GM13977 (cell line): ENCODE data around the gene FABP1.

Experiments used
- DNase-seq: peaks from one replicate; pipeline ENCODE4 v3.0.0; 2012; ENCODE audit warnings: low spot score
- CTCF ChIP-seq: IDR thresholded peaks from 2 replicates; pipeline ENCODE4 v1.5.1; 2012; ENCODE audit warnings: mild to moderate bottlenecking, control low read depth; ENCODE audit not compliant: insufficient read depth; ENCODE audit errors: extremely low read depth, missing control alignments
- in situ Hi-C: fragments of 300-500 bp; cut with MboI; formaldehyde crosslinking; loops from one replicate; pipeline ENCODE4 v1.12.0; 2022; ENCODE audit warnings: low sequenced_read_pairs, low pct_unique_long_range_greater_than_20kb, mixed read lengths, inconsistent platforms; ENCODE audit not compliant: unreplicated experiment

FABP1 gene

DNA sequence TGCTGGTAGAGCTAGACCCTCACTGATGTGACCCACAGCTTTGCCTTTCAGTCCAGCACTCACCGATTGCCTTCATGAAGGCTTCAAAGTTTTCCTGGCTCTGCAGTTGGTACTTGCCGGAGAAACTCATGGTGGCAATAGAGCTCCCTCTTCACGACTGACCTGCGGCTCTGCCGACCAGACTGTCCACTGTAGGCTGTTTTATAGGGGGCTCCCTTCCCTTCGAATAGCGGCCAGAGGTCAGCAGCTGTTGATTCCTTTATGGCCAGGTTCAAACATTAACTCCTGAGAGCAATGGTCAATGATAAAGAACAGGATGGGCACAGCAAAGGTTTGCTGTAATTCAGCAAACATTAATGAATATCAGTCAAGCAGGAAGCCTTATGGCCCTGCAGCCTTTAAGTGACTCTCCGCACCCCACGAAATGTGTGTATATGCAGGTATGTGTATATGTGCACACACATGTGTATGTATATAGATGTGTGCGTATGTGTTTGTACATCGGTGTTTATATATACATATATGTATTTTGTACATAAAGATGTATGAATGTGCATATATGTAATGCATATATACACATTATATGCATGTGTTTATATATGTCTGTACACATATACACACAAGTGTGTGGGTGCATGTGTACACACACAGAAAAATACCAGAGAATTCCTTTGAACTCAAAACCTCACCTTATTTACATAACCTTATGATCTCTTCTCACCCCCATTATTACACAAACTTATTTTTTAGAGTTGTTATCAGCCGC, at the start of gene FABP1:
Gene FABP1, minus strand, starts transcription at position 175 of the 766 bp plus-strand sequence. Its CDS starts 45 bp downstream, at position 130.
- in situ Hi-C loops = no loop called here
- DNase-seq = no peak
- TF ChIP-seq CTCF = no peak

DNA sequence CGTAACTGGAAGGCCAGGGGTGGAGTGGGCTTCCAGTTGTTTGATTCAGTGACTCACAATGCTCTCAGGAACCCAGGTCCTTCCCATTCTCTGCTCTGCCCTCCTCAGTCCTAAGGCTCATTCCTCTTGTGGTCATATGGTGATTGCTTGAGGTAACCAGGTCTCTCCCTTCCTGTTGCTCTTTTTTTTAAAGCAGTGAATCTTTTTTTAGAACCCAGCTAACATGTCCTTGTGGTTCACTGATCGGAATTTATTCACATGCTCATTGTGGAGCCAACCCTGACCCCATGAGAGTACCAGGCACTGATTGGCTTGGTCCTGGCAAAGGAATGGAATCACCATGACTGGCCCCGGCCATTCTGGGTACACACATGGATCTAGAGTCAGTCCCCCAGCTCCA, 49.7 kb upstream of the FABP1 start:
- TF ChIP-seq CTCF = no peak
- in situ Hi-C loops = no loop called here
- DNase-seq = no peak

- in situ Hi-C loops = no loop called here
- DNase-seq = no peak
- TF ChIP-seq CTCF = no peak
These were observed 48.6 kb upstream of the FABP1 start for GRCh38 chr2:88176352-88176984.

DNA sequence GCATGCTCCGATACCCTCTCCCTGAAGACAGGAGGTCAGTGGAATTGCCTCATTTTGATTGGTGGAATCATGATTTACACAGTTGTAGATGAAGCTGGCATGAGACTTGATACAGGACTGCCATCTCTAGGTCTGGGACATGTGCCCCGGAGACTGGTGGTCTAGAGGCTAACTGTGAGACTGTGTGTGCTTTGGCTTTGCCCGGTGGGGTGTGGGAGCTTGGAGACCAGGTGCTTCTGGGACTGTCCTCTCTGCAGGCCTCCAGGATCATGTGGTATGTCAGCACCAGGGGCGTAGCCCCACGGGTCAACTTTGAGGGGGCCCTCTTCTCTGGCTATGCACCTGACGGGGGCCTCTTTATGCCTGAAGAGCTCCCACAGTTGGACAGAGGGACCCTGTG, 45.0 kb upstream of the FABP1 start:
- no peak for TF ChIP-seq CTCF
- DNase-seq = no peak
- in situ Hi-C loops = no loop called here

DNA sequence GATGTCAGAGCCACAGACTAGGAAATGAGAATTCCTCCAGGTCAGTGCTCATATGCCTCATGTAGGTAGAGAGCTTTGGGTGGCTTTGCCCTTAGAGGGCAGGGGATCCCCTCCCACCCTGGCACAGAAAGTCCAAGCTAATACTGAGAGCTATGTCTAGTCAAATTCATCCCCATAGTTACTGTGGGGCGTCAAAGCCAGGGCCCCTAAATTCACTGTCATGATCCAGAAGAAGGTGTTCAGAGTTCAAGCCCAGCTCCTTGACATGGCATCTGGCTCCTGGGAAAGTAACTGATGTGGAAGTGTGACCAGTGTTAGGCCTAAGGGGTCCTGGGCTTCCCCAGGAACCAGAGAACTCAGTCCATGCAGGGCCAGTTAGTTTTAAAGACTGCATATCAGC, 44.1 kb upstream of the FABP1 start:
- DNase-seq = no peak
- in situ Hi-C loops = no loop called here
- no peak for TF ChIP-seq CTCF

DNA sequence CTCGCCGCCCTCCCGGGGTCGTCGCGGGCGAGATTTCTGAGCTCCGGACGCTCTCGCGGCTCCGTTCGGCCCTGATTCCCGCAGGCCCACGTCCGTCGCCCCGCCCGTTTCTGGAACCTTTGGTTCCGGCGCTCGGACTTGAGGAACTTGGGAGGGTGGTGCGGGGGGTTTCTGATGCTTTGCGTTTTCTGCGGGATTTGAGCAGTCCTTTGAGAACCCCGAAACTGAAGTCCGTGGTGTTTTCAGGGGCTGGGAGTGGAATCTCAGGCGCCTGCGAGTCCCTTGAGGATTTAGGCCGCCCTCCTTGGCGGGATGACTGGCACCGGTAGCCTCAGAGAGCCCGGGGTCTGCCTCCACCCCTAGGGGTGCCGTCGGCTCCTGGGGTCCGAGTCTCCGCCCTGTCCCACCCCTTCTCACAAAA, 42.6 kb upstream of the FABP1 start:
- DNase-seq = no peak
- TF ChIP-seq CTCF = no peak
- in situ Hi-C loops = no loop called here
